ENCODE data around the gene C9orf43. TPM values are rescaled to one million over a fixed set of nuclear protein-coding genes. Genes with fewer than 3 reads are reported as not detected.

C9orf43 gene
- total RNA-seq, 4 donors from 2014 or later = 0.34 to 0.75 (median 0.66) TPM

- TF ChIP-seq CTCF (IDR thresholded peaks at IDR 0.05; ENCODE audit: low read depth) = no peak
Measured at GRCh38 chr9:113369855-113370140, 40.7 kb upstream of the C9orf43 start.

GRCh38 chr9:113370806-113371325 lies 39.7 kb upstream of the C9orf43 start:
- TF ChIP-seq CTCF (IDR thresholded peaks at IDR 0.05; ENCODE audit: low read depth) = no peak

- no peak for TF ChIP-seq CTCF (IDR thresholded peaks at IDR 0.05; ENCODE audit: low read depth)
Measured at GRCh38 chr9:113372059-113372458, 38.5 kb upstream of the C9orf43 start.

- TF ChIP-seq CTCF (IDR thresholded peaks at IDR 0.05; ENCODE audit: low read depth) = no peak
Measured at GRCh38 chr9:113373256-113373655, 37.3 kb upstream of the C9orf43 start.

GRCh38 chr9:113373676-113374392 lies 36.7 kb upstream of the C9orf43 start:
- TF ChIP-seq CTCF (IDR thresholded peaks at IDR 0.05; ENCODE audit: low read depth) = no peak

- TF ChIP-seq CTCF (IDR thresholded peaks at IDR 0.05; ENCODE audit: low read depth) = no peak
Measured at GRCh38 chr9:113375057-113376023, 35.2 kb upstream of the C9orf43 start.
